ENCODE results near the gene ADGRD1. TPM values are rescaled to one million over a fixed set of nuclear protein-coding genes. Genes with fewer than 3 reads are reported as not detected.
A peak's percentile ranks its signal among the peaks of the same experiment; 100 is the strongest.

The ADGRD1 gene
- polyA plus RNA-seq, 1 of the 3 experiments (the other 2 are of a cell fraction) = not detected

DNA sequence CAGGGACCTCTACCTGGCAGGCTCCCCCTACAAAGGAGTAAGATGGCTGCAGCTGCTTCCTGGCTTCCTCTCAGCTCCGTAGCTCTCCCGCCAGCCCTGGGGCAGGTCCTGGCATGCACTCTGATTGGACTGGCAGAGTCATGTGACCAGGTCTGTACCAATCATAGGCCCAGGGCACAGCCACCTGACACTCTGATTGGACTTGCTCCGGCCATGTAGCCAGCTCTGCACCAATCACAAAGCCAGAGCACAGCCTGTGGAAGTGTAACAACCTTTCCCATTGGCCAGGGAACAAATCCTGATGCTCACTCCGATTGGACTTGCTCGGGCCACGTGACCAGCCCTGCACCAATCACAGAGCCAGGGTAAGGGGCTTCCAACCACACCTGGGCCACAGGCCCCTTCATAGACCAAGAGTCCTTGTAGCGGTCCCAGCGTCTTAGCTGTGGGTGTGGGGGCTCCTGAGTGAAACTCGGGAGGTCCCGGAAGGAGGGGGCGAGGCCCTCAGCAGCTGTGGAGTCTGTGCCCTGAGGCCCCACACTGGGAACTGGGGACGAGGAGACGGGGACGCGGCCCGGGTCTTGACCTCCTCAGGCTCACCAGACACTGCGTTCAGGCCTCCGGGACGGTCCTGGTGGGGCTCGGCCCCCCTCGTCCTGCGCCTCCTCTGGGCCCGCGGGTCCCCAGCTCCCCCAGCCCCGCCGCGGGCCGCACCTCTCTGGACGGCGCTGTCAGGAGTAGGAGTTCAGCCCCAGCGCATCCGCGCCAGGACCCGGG lies 210.6 kb downstream of the ADGRD1 start:
- Histone ChIP-seq H3K9me3 (no peaks in the 10 kb centered on the region), H2AFZ (ENCODE audit: low read depth) (no peak overlapping the region), H3K79me2 (ENCODE audit: insufficient read depth) (no peaks in the 10 kb centered on the region), H3K4me3 (ENCODE audit: low read depth in 2 of 2, low read length in 1 of 2) (no peak overlapping the region), H3K9ac (no peak overlapping the region), H3K9me2 (no peaks in the 10 kb centered on the region), H3K27me3 (ENCODE audit: insufficient read depth) (no peaks in the 10 kb centered on the region), H3F3A (replicated peaks; ENCODE audit: insufficient read depth) (no peaks in the 10 kb centered on the region), H3K4me2 (no peak overlapping the region), H3K27ac (ENCODE audit: low read depth in 2 of 2, low read length in 1 of 2) (no peak overlapping the region), H4K20me1 (ENCODE audit: insufficient read depth) (no peaks in the 10 kb centered on the region), H3K4me1 (ENCODE audit: control insufficient read depth in 1 of 2, insufficient read depth in 2 of 2, low read depth in 1 of 2, low read length in 1 of 2) (no peaks in the 10 kb centered on the region), H3K36me3 (replicated peaks in 1 of 2; ENCODE audit: control insufficient read depth in 1 of 2, insufficient read depth in 2 of 2, low read length in 1 of 2) (no peaks in the 10 kb centered on the region)
- peak; percentile 48 for DNase-seq
- ChIA-PET POLR2A (no interaction called here), CTCF (no interaction called here)
- 75% methylated on average over 12 of the region's 34 CpGs for WGBS (ENCODE audit: low lambda C conversion rate)
- no peak for TF ChIP-seq MEF2A (IDR thresholded peaks at IDR 0.05; ENCODE audit: borderline replicate concordance, low read depth)
- no peak for TF ChIP-seq RXRA (IDR thresholded peaks at IDR 0.05; ENCODE audit: borderline replicate concordance, low read depth)
- no peak for TF ChIP-seq RFX5 (IDR thresholded peaks at IDR 0.05; ENCODE audit: low read length)
- TF ChIP-seq, protein P1, sequence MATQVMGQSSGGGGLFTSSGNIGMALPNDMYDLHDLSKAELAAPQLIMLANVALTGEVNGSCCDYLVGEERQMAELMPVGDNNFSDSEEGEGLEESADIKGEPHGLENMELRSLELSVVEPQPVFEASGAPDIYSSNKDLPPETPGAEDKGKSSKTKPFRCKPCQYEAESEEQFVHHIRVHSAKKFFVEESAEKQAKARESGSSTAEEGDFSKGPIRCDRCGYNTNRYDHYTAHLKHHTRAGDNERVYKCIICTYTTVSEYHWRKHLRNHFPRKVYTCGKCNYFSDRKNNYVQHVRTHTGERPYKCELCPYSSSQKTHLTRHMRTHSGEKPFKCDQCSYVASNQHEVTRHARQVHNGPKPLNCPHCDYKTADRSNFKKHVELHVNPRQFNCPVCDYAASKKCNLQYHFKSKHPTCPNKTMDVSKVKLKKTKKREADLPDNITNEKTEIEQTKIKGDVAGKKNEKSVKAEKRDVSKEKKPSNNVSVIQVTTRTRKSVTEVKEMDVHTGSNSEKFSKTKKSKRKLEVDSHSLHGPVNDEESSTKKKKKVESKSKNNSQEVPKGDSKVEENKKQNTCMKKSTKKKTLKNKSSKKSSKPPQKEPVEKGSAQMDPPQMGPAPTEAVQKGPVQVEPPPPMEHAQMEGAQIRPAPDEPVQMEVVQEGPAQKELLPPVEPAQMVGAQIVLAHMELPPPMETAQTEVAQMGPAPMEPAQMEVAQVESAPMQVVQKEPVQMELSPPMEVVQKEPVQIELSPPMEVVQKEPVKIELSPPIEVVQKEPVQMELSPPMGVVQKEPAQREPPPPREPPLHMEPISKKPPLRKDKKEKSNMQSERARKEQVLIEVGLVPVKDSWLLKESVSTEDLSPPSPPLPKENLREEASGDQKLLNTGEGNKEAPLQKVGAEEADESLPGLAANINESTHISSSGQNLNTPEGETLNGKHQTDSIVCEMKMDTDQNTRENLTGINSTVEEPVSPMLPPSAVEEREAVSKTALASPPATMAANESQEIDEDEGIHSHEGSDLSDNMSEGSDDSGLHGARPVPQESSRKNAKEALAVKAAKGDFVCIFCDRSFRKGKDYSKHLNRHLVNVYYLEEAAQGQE (IDR thresholded peaks at IDR 0.05; ENCODE audit: low read depth, low read length) = no peak
- no peak for TF ChIP-seq ELF1 (IDR thresholded peaks at IDR 0.05)
- TF ChIP-seq, protein P2, sequence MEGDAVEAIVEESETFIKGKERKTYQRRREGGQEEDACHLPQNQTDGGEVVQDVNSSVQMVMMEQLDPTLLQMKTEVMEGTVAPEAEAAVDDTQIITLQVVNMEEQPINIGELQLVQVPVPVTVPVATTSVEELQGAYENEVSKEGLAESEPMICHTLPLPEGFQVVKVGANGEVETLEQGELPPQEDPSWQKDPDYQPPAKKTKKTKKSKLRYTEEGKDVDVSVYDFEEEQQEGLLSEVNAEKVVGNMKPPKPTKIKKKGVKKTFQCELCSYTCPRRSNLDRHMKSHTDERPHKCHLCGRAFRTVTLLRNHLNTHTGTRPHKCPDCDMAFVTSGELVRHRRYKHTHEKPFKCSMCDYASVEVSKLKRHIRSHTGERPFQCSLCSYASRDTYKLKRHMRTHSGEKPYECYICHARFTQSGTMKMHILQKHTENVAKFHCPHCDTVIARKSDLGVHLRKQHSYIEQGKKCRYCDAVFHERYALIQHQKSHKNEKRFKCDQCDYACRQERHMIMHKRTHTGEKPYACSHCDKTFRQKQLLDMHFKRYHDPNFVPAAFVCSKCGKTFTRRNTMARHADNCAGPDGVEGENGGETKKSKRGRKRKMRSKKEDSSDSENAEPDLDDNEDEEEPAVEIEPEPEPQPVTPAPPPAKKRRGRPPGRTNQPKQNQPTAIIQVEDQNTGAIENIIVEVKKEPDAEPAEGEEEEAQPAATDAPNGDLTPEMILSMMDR (IDR thresholded peaks at IDR 0.05) = no peak
- no peak for TF ChIP-seq RCOR1 (IDR thresholded peaks at IDR 0.05; ENCODE audit: low read length)
- no peak for TF ChIP-seq FOXJ3 (CRISPR knock-in tag; IDR thresholded peaks at IDR 0.05)
- no peak for TF ChIP-seq GATA2 (CRISPR knock-in tag; IDR thresholded peaks at IDR 0.05)
- TF ChIP-seq FOSL2 (IDR thresholded peaks at IDR 0.05; ENCODE audit: borderline replicate concordance, low read depth) = no peak
- TF ChIP-seq, protein P3, sequence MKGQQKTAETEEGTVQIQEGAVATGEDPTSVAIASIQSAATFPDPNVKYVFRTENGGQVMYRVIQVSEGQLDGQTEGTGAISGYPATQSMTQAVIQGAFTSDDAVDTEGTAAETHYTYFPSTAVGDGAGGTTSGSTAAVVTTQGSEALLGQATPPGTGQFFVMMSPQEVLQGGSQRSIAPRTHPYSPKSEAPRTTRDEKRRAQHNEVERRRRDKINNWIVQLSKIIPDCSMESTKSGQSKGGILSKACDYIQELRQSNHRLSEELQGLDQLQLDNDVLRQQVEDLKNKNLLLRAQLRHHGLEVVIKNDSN (IDR thresholded peaks at IDR 0.05; ENCODE audit: borderline replicate concordance, low read depth) = no peak
- TF ChIP-seq TAF1 (IDR thresholded peaks at IDR 0.05; ENCODE audit: borderline replicate concordance, low read depth, low read length) = no peak
- TF ChIP-seq FOXM1 (IDR thresholded peaks at IDR 0.05; ENCODE audit: low read depth) = no peak
- no peak for TF ChIP-seq RAD21 (IDR thresholded peaks at IDR 0.05; ENCODE audit: low read length)
- no peak for TF ChIP-seq YY1 (IDR thresholded peaks at IDR 0.05; ENCODE audit: low read depth)
- TF ChIP-seq, protein P4, sequence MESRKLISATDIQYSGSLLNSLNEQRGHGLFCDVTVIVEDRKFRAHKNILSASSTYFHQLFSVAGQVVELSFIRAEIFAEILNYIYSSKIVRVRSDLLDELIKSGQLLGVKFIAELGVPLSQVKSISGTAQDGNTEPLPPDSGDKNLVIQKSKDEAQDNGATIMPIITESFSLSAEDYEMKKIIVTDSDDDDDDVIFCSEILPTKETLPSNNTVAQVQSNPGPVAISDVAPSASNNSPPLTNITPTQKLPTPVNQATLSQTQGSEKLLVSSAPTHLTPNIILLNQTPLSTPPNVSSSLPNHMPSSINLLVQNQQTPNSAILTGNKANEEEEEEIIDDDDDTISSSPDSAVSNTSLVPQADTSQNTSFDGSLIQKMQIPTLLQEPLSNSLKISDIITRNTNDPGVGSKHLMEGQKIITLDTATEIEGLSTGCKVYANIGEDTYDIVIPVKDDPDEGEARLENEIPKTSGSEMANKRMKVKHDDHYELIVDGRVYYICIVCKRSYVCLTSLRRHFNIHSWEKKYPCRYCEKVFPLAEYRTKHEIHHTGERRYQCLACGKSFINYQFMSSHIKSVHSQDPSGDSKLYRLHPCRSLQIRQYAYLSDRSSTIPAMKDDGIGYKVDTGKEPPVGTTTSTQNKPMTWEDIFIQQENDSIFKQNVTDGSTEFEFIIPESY (IDR thresholded peaks at IDR 0.05; ENCODE audit: borderline replicate concordance, low read depth) = no peak
- no peak for TF ChIP-seq EP300 (IDR thresholded peaks at IDR 0.05; ENCODE audit: borderline replicate concordance in 1 of 2, low read depth in 1 of 2, low read length in 1 of 2)

Data from SK-N-SH (cell line).